ENCODE data around the gene GPC3. TPM values are rescaled to one million over a fixed set of nuclear protein-coding genes. Genes with fewer than 3 reads are reported as not detected.

Gene GPC3
- total RNA-seq, 5 donors from 2014 or later (not counting 1 experiment from before 2014, with no cell fraction given), result 0.72 to 1.5 (median 1.1) TPM

GRCh38 chrX:133947996-133948395, 37.4 kb downstream of the GPC3 start:
- no peaks in the 10 kb centered on the region for H3K9me3 Mint-ChIP-seq
- Histone ChIP-seq H3K27me3 (replicated peaks in 1 of 2; ENCODE audit: control insufficient read depth in 2 of 2, extremely low read depth in 1 of 2, insufficient read depth in 2 of 2, low read length in 1 of 2) (no peaks in the 10 kb centered on the region), H3K9me3 (no peaks in the 10 kb centered on the region), H3K36me3 (ENCODE audit: control insufficient read depth in 2 of 2, extremely low read depth in 1 of 2, insufficient read depth in 1 of 2, low read length in 1 of 2) (no peaks in the 10 kb centered on the region), H3K27ac (ENCODE audit: low read length) (no peak overlapping the region), H3K4me3 (ENCODE audit: control insufficient read depth in 1 of 2, extremely low read depth in 1 of 2, low read length in 1 of 2) (no peak overlapping the region), H3K4me1 (ENCODE audit: control insufficient read depth in 1 of 2, extremely low read depth in 1 of 2, insufficient read depth in 2 of 2, low read length in 2 of 2) (no peaks in the 10 kb centered on the region)
- ATAC-seq (replicated peaks in 1 of 4) (no peak), DNase-seq (no peak)
- CTCF ChIA-PET, result no interaction called here
- H3K36me3 Mint-ChIP-seq, result no peaks in the 10 kb centered on the region
- H3K27me3 Mint-ChIP-seq, result peaks cover 2 to 15% of the 10 kb centered on the region in 2 donors
- no peak overlapping the region for H3K27ac Mint-ChIP-seq
- no CpG with 5 or more reads among the region's 1 CpG for WGBS (ENCODE audit: insufficient coverage)
- H3K4me3 Mint-ChIP-seq, result no peak overlapping the region
- POLR2A ChIA-PET, result no interaction called here
- no peaks in the 10 kb centered on the region for H3K4me1 Mint-ChIP-seq

- 40% methylated on average over 1 of the region's 2 CpGs for WGBS (ENCODE audit: insufficient coverage)
- no peak for ATAC-seq (replicated peaks in 1 of 4)
- DNase-seq, result no peak
- Histone ChIP-seq H3K36me3 (ENCODE audit: control insufficient read depth in 2 of 2, extremely low read depth in 1 of 2, insufficient read depth in 1 of 2, low read length in 1 of 2) (no peaks in the 10 kb centered on the region), H3K4me3 (ENCODE audit: control insufficient read depth in 1 of 2, extremely low read depth in 1 of 2, low read length in 1 of 2) (no peak overlapping the region), H3K9me3 (no peaks in the 10 kb centered on the region), H3K27me3 (replicated peaks in 1 of 2; ENCODE audit: control insufficient read depth in 2 of 2, extremely low read depth in 1 of 2, insufficient read depth in 2 of 2, low read length in 1 of 2) (no peaks in the 10 kb centered on the region), H3K27ac (ENCODE audit: low read length) (no peak overlapping the region), H3K4me1 (ENCODE audit: control insufficient read depth in 1 of 2, extremely low read depth in 1 of 2, insufficient read depth in 2 of 2, low read length in 2 of 2) (no peaks in the 10 kb centered on the region)
- ChIA-PET POLR2A (no interaction called here), CTCF (no interaction called here)
- Mint-ChIP-seq H3K4me1 (no peaks in the 10 kb centered on the region), H3K4me3 (no peak overlapping the region), H3K36me3 (no peaks in the 10 kb centered on the region), H3K27ac (no peak overlapping the region), H3K27me3 (peaks cover 2 to 11% of the 10 kb centered on the region in 2 donors), H3K9me3 (no peaks in the 10 kb centered on the region)
These were observed 38.4 kb downstream of the GPC3 start for GRCh38 chrX:133947022-133947421.

DNA sequence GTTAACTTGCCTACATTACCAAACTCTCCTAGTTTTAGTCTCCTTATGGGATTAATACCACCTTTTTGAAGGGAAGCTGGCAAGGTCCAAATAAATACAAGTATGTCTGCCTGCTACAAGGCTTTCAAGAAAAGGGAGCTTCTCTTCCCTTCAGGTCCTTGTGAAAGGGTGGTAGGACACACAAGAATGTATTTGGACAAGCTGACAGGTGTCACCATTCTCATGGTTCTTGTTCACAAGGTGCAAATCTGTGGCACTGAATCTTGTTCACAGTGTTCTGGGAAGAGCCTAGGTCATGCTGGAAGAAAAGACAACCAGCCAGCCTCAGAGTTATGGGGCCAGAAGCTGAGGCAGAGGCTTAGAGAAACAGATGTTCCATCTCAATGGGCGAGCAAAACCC, 41.9 kb downstream of the GPC3 start:
- Histone ChIP-seq H3K9me3 (no peaks in the 10 kb centered on the region), H3K27me3 (replicated peaks in 1 of 2; ENCODE audit: control insufficient read depth in 2 of 2, extremely low read depth in 1 of 2, insufficient read depth in 2 of 2, low read length in 1 of 2) (no peaks in the 10 kb centered on the region), H3K4me3 (ENCODE audit: control insufficient read depth in 1 of 2, extremely low read depth in 1 of 2, low read length in 1 of 2) (no peak overlapping the region), H3K4me1 (ENCODE audit: control insufficient read depth in 1 of 2, extremely low read depth in 1 of 2, insufficient read depth in 2 of 2, low read length in 2 of 2) (no peaks in the 10 kb centered on the region), H3K27ac (ENCODE audit: low read length) (no peak overlapping the region), H3K36me3 (ENCODE audit: control insufficient read depth in 2 of 2, extremely low read depth in 1 of 2, insufficient read depth in 1 of 2, low read length in 1 of 2) (no peaks in the 10 kb centered on the region)
- H3K27ac Mint-ChIP-seq, result no peak overlapping the region
- no peaks in the 10 kb centered on the region for H3K4me1 Mint-ChIP-seq
- POLR2A ChIA-PET, result no interaction called here
- H3K4me3 Mint-ChIP-seq, result no peak overlapping the region
- no peak for DNase-seq
- H3K27me3 Mint-ChIP-seq, result peaks cover 0 to 11% of the 10 kb centered on the region in 2 donors
- H3K36me3 Mint-ChIP-seq, result no peaks in the 10 kb centered on the region
- CTCF ChIA-PET, result no interaction called here
- no peaks in the 10 kb centered on the region for H3K9me3 Mint-ChIP-seq
- WGBS (ENCODE audit: insufficient coverage), result no CpG with 5 or more reads among the region's 1 CpG
- ATAC-seq (replicated peaks in 1 of 4), result no peak

DNA sequence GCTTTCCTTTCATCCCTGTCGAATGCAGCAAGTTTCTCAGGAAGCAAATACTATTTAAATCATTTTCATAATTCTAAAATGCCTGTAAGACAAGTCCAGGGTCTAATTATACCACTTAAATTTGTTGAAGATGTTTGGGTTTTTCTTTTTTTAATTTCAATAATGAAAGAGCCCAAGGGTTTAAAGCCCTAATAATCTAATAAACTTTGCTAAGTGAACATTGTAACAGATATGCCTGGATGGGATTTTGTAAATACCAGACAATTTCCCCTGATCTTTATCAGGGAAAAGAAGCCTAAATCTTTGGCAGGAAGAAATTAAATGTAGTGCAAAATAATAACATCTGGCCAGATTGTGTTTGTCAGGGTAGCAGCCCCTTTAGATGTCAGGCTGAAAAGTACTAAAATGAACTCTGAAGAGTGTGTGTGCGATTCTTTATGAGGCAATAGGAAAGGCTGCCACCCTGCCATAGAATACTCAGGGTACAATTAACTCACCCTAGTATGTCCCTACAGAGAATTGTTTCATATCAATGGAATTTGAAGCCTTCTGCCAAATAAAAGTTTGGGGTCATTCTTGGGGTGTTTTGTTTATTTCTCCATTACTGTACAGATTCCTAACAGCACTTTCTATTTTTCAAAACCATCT, 45.6 kb downstream of the GPC3 start:
- no CpG with 5 or more reads among the region's 2 CpGs for WGBS (ENCODE audit: insufficient coverage)
- H3K4me1 ChIP-seq (ENCODE audit: control insufficient read depth in 1 of 2, extremely low read depth in 1 of 2, insufficient read depth in 2 of 2, low read length in 2 of 2), result no peaks in the 10 kb centered on the region
- no peak overlapping the region for H3K4me3 ChIP-seq (ENCODE audit: control insufficient read depth in 1 of 2, extremely low read depth in 1 of 2, low read length in 1 of 2)
- Mint-ChIP-seq H3K4me1 (no peaks in the 10 kb centered on the region), H3K4me3 (no peak overlapping the region), H3K36me3 (no peaks in the 10 kb centered on the region), H3K27me3 (peaks cover 0 to 12% of the 10 kb centered on the region in 2 donors), H3K27ac (no peak overlapping the region), H3K9me3 (no peaks in the 10 kb centered on the region)
- no peak overlapping the region for H3K27ac ChIP-seq (ENCODE audit: low read length)
- ChIA-PET CTCF (no interaction called here), POLR2A (no interaction called here)
- no peaks in the 10 kb centered on the region for H3K36me3 ChIP-seq (ENCODE audit: control insufficient read depth in 2 of 2, extremely low read depth in 1 of 2, insufficient read depth in 1 of 2, low read length in 1 of 2)
- no peaks in the 10 kb centered on the region for H3K9me3 ChIP-seq
- DNase-seq, result no peak
- no peak for ATAC-seq (replicated peaks in 1 of 4)
- no peaks in the 10 kb centered on the region for H3K27me3 ChIP-seq (replicated peaks in 1 of 2; ENCODE audit: control insufficient read depth in 2 of 2, extremely low read depth in 1 of 2, insufficient read depth in 2 of 2, low read length in 1 of 2)

GRCh38 chrX:133938530-133938929, 46.9 kb downstream of the GPC3 start:
- no peak for ATAC-seq (replicated peaks in 1 of 4)
- WGBS (ENCODE audit: insufficient coverage), result no CpG with 5 or more reads among the region's 1 CpG
- Mint-ChIP-seq H3K9me3 (no peaks in the 10 kb centered on the region), H3K36me3 (no peaks in the 10 kb centered on the region), H3K4me1 (no peaks in the 10 kb centered on the region), H3K27me3 (peaks cover 0 to 8% of the 10 kb centered on the region in 2 donors), H3K27ac (no peak overlapping the region), H3K4me3 (no peak overlapping the region)
- ChIA-PET CTCF (no interaction called here), POLR2A (no interaction called here)
- Histone ChIP-seq H3K9me3 (no peaks in the 10 kb centered on the region), H3K4me1 (ENCODE audit: control insufficient read depth in 1 of 2, extremely low read depth in 1 of 2, insufficient read depth in 2 of 2, low read length in 2 of 2) (no peaks in the 10 kb centered on the region), H3K36me3 (ENCODE audit: control insufficient read depth in 2 of 2, extremely low read depth in 1 of 2, insufficient read depth in 1 of 2, low read length in 1 of 2) (no peaks in the 10 kb centered on the region), H3K27ac (ENCODE audit: low read length) (no peak overlapping the region), H3K4me3 (ENCODE audit: control insufficient read depth in 1 of 2, extremely low read depth in 1 of 2, low read length in 1 of 2) (no peak overlapping the region), H3K27me3 (replicated peaks in 1 of 2; ENCODE audit: control insufficient read depth in 2 of 2, extremely low read depth in 1 of 2, insufficient read depth in 2 of 2, low read length in 1 of 2) (no peaks in the 10 kb centered on the region)
- no peak for DNase-seq

DNA sequence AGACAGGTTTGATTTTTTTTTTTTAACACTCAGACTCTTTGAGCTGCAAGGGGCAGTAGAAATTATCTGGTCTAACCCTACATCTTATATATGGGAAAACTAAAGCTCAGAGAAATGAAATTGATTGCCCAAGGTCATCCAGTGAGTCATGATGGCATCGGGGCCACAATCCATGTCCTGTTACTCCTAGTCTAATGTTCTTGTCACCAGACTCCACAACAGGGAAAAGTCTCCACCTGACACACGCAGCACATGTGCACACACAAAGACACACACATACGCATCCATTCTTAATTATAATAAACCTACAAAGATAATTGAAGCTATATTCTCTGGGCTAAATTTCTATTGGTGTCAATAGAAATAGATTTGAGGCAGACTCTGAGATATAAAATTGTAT, 48.4 kb downstream of the GPC3 start:
- Mint-ChIP-seq H3K27me3 (peaks cover 0 to 8% of the 10 kb centered on the region in 2 donors), H3K9me3 (no peaks in the 10 kb centered on the region), H3K4me1 (no peaks in the 10 kb centered on the region), H3K27ac (no peak overlapping the region), H3K4me3 (no peak overlapping the region), H3K36me3 (no peaks in the 10 kb centered on the region)
- ChIA-PET CTCF (no interaction called here), POLR2A (no interaction called here)
- H3K27me3 ChIP-seq (replicated peaks in 1 of 2; ENCODE audit: control insufficient read depth in 2 of 2, extremely low read depth in 1 of 2, insufficient read depth in 2 of 2, low read length in 1 of 2), result no peaks in the 10 kb centered on the region
- ATAC-seq (replicated peaks in 1 of 4) (no peak), DNase-seq (no peak)
- no peaks in the 10 kb centered on the region for H3K36me3 ChIP-seq (ENCODE audit: control insufficient read depth in 2 of 2, extremely low read depth in 1 of 2, insufficient read depth in 1 of 2, low read length in 1 of 2)
- WGBS (ENCODE audit: insufficient coverage), result no CpG with 5 or more reads among the region's 3 CpGs
- no peak overlapping the region for H3K4me3 ChIP-seq (ENCODE audit: control insufficient read depth in 1 of 2, extremely low read depth in 1 of 2, low read length in 1 of 2)
- H3K9me3 ChIP-seq, result no peaks in the 10 kb centered on the region
- no peak overlapping the region for H3K27ac ChIP-seq (ENCODE audit: low read length)
- H3K4me1 ChIP-seq (ENCODE audit: control insufficient read depth in 1 of 2, extremely low read depth in 1 of 2, insufficient read depth in 2 of 2, low read length in 2 of 2), result no peaks in the 10 kb centered on the region

GRCh38 chrX:133935076-133935475, 50.3 kb downstream of the GPC3 start:
- H3K27me3 ChIP-seq (replicated peaks in 1 of 2; ENCODE audit: control insufficient read depth in 2 of 2, extremely low read depth in 1 of 2, insufficient read depth in 2 of 2, low read length in 1 of 2), result no peaks in the 10 kb centered on the region
- no peaks in the 10 kb centered on the region for H3K4me1 Mint-ChIP-seq
- no peak overlapping the region for H3K4me3 ChIP-seq (ENCODE audit: control insufficient read depth in 1 of 2, extremely low read depth in 1 of 2, low read length in 1 of 2)
- ChIA-PET POLR2A (no interaction called here), CTCF (no interaction called here)
- H3K4me1 ChIP-seq (ENCODE audit: control insufficient read depth in 1 of 2, extremely low read depth in 1 of 2, insufficient read depth in 2 of 2, low read length in 2 of 2), result no peaks in the 10 kb centered on the region
- no peaks in the 10 kb centered on the region for H3K9me3 Mint-ChIP-seq
- H3K36me3 Mint-ChIP-seq, result no peaks in the 10 kb centered on the region
- H3K9me3 ChIP-seq, result no peaks in the 10 kb centered on the region
- no peak overlapping the region for H3K27ac ChIP-seq (ENCODE audit: low read length)
- no peak for ATAC-seq (replicated peaks in 1 of 4)
- H3K27me3 Mint-ChIP-seq, result peaks cover 0 to 20% of the 10 kb centered on the region in 2 donors
- no peak overlapping the region for H3K4me3 Mint-ChIP-seq
- H3K36me3 ChIP-seq (ENCODE audit: control insufficient read depth in 2 of 2, extremely low read depth in 1 of 2, insufficient read depth in 1 of 2, low read length in 1 of 2), result no peaks in the 10 kb centered on the region
- WGBS (ENCODE audit: insufficient coverage), result no CpG with 5 or more reads among the region's 4 CpGs
- DNase-seq, result no peak
- H3K27ac Mint-ChIP-seq, result no peak overlapping the region
